A673 (cell line): ENCODE measurements around the gene EFCAB5.

Experiments
- CTCF ChIP-seq: fragments of 300-800, 200-600 bp; sonication (generic); conservative IDR thresholded peaks from 2 replicates; pipeline ENCODE4 v1.5.1; 2017; ENCODE audit warnings: low read depth, mild to moderate bottlenecking, antibody characterized with exemption, low read length, moderate library complexity, mixed read lengths
- EZH2 ChIP-seq: fragments of 200-600 bp; sonication (generic); IDR thresholded peaks from 2 replicates; pipeline ENCODE4 v1.6.1; 2017; ENCODE audit warnings: borderline replicate concordance, low read depth, mild to moderate bottlenecking, mixed read lengths, antibody characterized with exemption, low read length; ENCODE audit not compliant: poor library complexity, severe bottlenecking

DNA sequence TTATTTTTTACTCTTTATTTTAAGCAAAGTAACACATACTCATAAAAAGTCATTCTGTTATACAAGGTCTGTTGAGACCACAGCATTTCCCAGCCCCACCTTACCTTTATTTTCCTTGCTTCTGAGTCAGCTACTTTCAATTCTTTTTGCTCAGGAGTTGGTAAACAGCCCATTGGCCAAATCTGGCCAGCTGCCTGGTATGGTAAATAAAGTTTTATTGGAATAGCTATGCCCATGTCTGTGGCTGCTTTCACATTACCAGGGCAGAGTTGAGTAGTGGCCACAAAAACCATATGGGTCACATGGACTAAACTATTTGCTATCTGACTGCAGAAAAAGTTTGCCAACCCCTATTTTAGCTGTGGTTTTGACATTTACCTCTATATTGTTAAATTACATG is 171.8 kb downstream of the EFCAB5 start:
- TF ChIP-seq CTCF, result no peak
- TF ChIP-seq EZH2, result no peak
